ENCODE data around the gene UVSSA.
"Not testable (repeated sequence)": the region's sequence is repeated elsewhere in the genome, so short reads cannot be mapped to it uniquely, and the experiment has no call there.

Gene UVSSA

GRCh38 chr4:1317177-1318045 lies 29.6 kb upstream of the UVSSA start:
- DNase-seq (ENCODE audit: low read depth in 2 of 2) = no peak

GRCh38 chr4:1318046-1318375 lies 29.0 kb upstream of the UVSSA start:
- no peak for DNase-seq (ENCODE audit: low read depth in 2 of 2)

- DNase-seq (ENCODE audit: low read depth in 2 of 2) = no peak
These were observed 28.4 kb upstream of the UVSSA start for GRCh38 chr4:1318488-1319213.

GRCh38 chr4:1321486-1321885 lies 25.5 kb upstream of the UVSSA start:
- DNase-seq (ENCODE audit: low read depth in 2 of 2) = no peak

GRCh38 chr4:1321946-1322650 lies 24.9 kb upstream of the UVSSA start:
- DNase-seq (ENCODE audit: low read depth in 2 of 2) = no peak

- DNase-seq (ENCODE audit: low read depth in 2 of 2) = no peak
These were observed 23.8 kb upstream of the UVSSA start for GRCh38 chr4:1323280-1323634.

GRCh38 chr4:1323635-1324442 lies 23.2 kb upstream of the UVSSA start:
- DNase-seq (ENCODE audit: low read depth in 2 of 2) = no peak

GRCh38 chr4:1324443-1325175 lies 22.4 kb upstream of the UVSSA start:
- DNase-seq (ENCODE audit: low read depth in 2 of 2) = not testable (repeated sequence)

GRCh38 chr4:1325176-1325480 lies 21.9 kb upstream of the UVSSA start:
- no peak for DNase-seq (ENCODE audit: low read depth in 2 of 2)

- DNase-seq (ENCODE audit: low read depth in 2 of 2) = no peak
These were observed 21.1 kb upstream of the UVSSA start for GRCh38 chr4:1325681-1326635.

- no peak for DNase-seq (ENCODE audit: low read depth in 2 of 2)
These were observed 20.1 kb upstream of the UVSSA start for GRCh38 chr4:1326751-1327525.

GRCh38 chr4:1327526-1328266 lies 19.3 kb upstream of the UVSSA start:
- no peak for DNase-seq (ENCODE audit: low read depth in 2 of 2)

GRCh38 chr4:1328267-1329155 lies 18.5 kb upstream of the UVSSA start:
- DNase-seq (ENCODE audit: low read depth in 2 of 2) = no peak

- DNase-seq (ENCODE audit: low read depth in 2 of 2) = no peak
These were observed 17.3 kb upstream of the UVSSA start for GRCh38 chr4:1329408-1330371.

GRCh38 chr4:1330761-1331590 lies 16.0 kb upstream of the UVSSA start:
- DNase-seq (ENCODE audit: low read depth in 2 of 2) = peak; percentile 57 to 61
